C4-2B (cell line): ENCODE measurements around the gene WNT11.

Experiments
- ZFX ChIP-seq: fragments of 450-650 bp; IDR thresholded peaks from 2 replicates; pipeline ENCODE4 v1.6.1; 2017
- TF ChIP-seq, protein P1 (sequence below): fragments of 450-650 bp; conservative IDR thresholded peaks from 2 replicates; pipeline ENCODE4 v1.5.1; 2017; ENCODE audit warnings: mild to moderate bottlenecking

DNA sequence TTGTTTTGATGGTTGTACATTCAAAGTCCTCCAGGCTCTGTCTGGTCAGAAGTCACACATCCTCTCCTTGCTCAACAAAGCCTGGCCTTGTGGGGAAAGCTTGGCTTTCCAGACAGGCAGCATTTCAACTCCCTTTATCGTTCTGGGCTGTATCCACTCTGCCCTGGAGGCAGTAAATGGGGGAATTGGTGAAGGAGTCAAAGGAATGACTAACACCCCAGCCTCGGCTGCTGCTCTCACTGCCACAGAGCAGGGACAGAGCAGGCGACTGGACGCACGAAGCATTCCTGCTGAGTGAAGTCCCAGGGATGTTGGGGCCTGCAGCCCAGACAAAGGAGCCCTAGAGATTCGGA is 52.8 kb downstream of the WNT11 start:
- TF ChIP-seq, protein P1, sequence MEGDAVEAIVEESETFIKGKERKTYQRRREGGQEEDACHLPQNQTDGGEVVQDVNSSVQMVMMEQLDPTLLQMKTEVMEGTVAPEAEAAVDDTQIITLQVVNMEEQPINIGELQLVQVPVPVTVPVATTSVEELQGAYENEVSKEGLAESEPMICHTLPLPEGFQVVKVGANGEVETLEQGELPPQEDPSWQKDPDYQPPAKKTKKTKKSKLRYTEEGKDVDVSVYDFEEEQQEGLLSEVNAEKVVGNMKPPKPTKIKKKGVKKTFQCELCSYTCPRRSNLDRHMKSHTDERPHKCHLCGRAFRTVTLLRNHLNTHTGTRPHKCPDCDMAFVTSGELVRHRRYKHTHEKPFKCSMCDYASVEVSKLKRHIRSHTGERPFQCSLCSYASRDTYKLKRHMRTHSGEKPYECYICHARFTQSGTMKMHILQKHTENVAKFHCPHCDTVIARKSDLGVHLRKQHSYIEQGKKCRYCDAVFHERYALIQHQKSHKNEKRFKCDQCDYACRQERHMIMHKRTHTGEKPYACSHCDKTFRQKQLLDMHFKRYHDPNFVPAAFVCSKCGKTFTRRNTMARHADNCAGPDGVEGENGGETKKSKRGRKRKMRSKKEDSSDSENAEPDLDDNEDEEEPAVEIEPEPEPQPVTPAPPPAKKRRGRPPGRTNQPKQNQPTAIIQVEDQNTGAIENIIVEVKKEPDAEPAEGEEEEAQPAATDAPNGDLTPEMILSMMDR: no peak
- no peak for TF ChIP-seq ZFX
